Neural cell (in vitro differentiated cells): ENCODE results near the gene ISG20L2. TPM values are rescaled to one million over a fixed set of nuclear protein-coding genes. Genes with fewer than 3 reads are reported as not detected.

Experiments used
- H2AFZ ChIP-seq: fragments of 200-600, 300-800 bp; sonication (generic), shearing (Covaris generic); 2 replicates; pipeline ENCODE4 v1.6.0; 2014; ENCODE audit warnings: low read depth, mild to moderate bottlenecking, antibody characterized with exemption, low read length, moderate library complexity
- H3F3A ChIP-seq: fragments of 200-600 bp; shearing (Covaris generic); 2 replicates; pipeline ENCODE4 v1.6.1; 2016; ENCODE audit warnings: mild to moderate bottlenecking, moderate library complexity, mixed read lengths, antibody characterized with exemption, low read length; ENCODE audit not compliant: insufficient read depth, poor library complexity, severe bottlenecking
- H3K27ac ChIP-seq: fragments of 200-600, 300-800 bp; sonication (generic), shearing (Covaris generic); 2 replicates; pipeline ENCODE4 v1.5.1; 2014; ENCODE audit warnings: mild to moderate bottlenecking, low read length, moderate library complexity
- H3K27me3 ChIP-seq: fragments of 300-800, 200-600 bp; sonication (generic), shearing (Covaris generic); 2 replicates; pipeline ENCODE4 v1.6.0; 2014; ENCODE audit warnings: mild to moderate bottlenecking, low read depth, low read length, moderate library complexity; ENCODE audit not compliant: insufficient read depth
- H3K36me3 ChIP-seq: fragments of 300-800, 200-600 bp; sonication (generic), shearing (Covaris generic); 2 replicates; pipeline ENCODE4 v1.5.1; 2014; ENCODE audit warnings: mild to moderate bottlenecking, antibody characterized with exemption, low read length, moderate library complexity; ENCODE audit not compliant: insufficient read depth
- H3K4me2 ChIP-seq: fragments of 300-800, 200-600 bp; sonication (generic), shearing (Covaris generic); 2 replicates; pipeline ENCODE4 v1.6.0; 2014; ENCODE audit warnings: mild to moderate bottlenecking, low read length
- H3K4me3 ChIP-seq: fragments of 300-800, 200-600 bp; sonication (generic), shearing (Covaris generic); 2 replicates; pipeline ENCODE4 v1.5.1; 2014; ENCODE audit warnings: mild to moderate bottlenecking, low read length, moderate library complexity
- H3K79me2 ChIP-seq: fragments of 200-600 bp; shearing (Covaris generic); replicated peaks from 2 replicates; pipeline ENCODE4 v1.6.0; 2014; ENCODE audit warnings: mild to moderate bottlenecking, low read length, moderate library complexity; ENCODE audit not compliant: insufficient read depth
- H3K9ac ChIP-seq: fragments of 300-800, 200-600 bp; sonication (generic), shearing (Covaris generic); 2 replicates; pipeline ENCODE4 v1.6.1; 2016; ENCODE audit warnings: mild to moderate bottlenecking, low read length, mixed read lengths
- H3K9me2 ChIP-seq: fragments of 200-600 bp; shearing (Covaris generic); 2 replicates; pipeline ENCODE4 v1.6.1; 2016; ENCODE audit warnings: mild to moderate bottlenecking, low read length, mixed read lengths; ENCODE audit not compliant: insufficient read depth
- H3K9me3 ChIP-seq: fragments of 200-600, 300-800 bp; sonication (generic), shearing (Covaris generic); 2 replicates; pipeline ENCODE4 v1.6.1; 2016; ENCODE audit warnings: mild to moderate bottlenecking, mixed run types, low read length, moderate library complexity, mixed read lengths
- H4K20me1 ChIP-seq: fragments of 200-600 bp; shearing (Covaris generic); 2 replicates; pipeline ENCODE4 v1.6.1; 2016; ENCODE audit warnings: mild to moderate bottlenecking, mixed run types; ENCODE audit not compliant: insufficient read depth
- RAD21 ChIP-seq: fragments of 450-650 bp; conservative IDR thresholded peaks from 2 replicates; pipeline ENCODE4 v1.6.1; 2014; ENCODE audit warnings: antibody characterized with exemption, mild to moderate bottlenecking, moderate library complexity
- REST ChIP-seq: IDR thresholded peaks from 2 replicates; pipeline ENCODE4 v1.6.1; 2012; ENCODE audit warnings: borderline replicate concordance
- TAF1 ChIP-seq: IDR thresholded peaks from 2 replicates; pipeline ENCODE4 v1.6.1; 2012; ENCODE audit warnings: low read depth
- polyA plus RNA-seq: library from polyadenylated mRNA; depleted of rRNA; stranded (reverse); fragments of >200 nt; gene quantifications from 2 replicates; pipeline ENCODE4 v1.2.3, GENCODE V29; 2014
- TF ChIP-seq, protein P1 (sequence below): fragments of 450-650 bp; IDR thresholded peaks from 2 replicates; pipeline ENCODE4 v1.5.1; 2014; ENCODE audit warnings: antibody characterized with exemption, mild to moderate bottlenecking, moderate library complexity; ENCODE audit not compliant: poor library complexity, severe bottlenecking

The ISG20L2 gene
- polyA plus RNA-seq, 1 donor from 2014 or later: 8.5 TPM

DNA sequence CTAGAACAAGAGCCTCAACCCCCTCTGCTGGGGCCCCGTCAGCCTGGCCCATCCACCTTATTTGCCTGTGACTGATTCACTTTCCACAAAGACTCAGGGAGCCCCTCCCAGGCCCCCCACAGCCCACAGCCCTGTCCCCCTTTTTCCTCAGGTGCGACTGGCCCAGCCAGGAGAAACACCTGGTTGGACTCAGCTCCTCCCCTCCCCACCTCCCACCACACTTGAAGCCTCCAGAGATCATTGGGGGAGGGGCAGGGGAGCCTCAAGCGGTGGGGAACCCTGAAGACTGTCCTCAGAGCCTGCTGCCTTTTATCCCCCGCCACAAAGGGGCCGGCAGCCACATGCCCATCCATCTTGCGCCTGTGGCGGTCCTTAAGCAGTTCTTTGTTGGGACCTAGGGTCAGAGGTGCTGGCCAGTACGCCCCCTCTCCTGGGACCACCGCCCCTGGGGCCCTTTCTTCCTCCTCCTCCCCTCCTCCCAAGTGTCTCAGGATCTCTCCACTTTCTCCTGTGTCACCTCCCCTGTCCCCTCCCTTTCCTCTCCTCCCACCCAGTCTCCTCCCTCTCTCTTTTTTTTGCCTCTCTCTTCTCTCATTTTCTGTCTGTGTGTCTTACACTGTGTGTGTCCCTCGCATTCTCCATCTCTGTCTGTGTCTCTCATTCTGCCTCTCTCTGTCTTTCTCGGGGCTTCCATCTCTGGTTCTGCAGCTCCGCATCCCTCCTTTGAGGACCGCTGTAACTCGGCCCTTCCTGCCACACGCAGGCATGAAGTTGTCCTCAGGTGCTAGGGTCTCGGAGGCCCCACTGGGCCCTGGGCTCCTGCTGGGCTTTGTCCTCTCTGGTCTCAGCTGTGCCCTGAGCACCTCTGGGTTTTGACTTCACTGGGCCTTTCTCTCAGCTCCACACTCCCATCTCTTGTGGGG is 35.4 kb downstream of the ISG20L2 start (continued):
- TF ChIP-seq REST: no peak

DNA sequence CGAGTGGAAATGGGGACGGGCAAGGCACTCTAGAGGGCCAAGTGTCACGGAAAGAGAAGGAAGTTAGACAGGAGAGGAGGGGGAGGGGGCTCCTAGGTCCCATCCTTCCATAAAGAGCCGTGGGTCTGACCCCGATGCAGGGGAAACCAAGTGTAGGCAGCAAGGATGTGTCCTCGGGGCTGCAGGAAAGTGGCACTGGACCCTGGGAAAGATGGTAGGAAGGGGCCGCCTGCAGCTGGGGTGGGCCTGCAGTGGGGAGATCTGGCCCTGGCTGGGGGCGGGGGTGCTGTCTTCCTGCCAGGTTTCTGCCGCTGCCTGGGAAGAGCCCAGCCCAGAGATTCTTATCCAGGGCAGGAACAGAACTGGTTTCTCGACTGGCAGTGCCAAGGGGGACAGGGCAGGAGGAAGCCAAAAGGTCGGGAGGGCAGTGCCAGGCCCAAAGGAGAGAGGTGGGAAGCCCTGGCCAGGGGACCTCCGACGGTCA is 36.1 kb downstream of the ISG20L2 start:
- H3K9me3 ChIP-seq: no peaks in the 10 kb centered on the region
- H3K36me3 ChIP-seq: no peaks in the 10 kb centered on the region
- H3K27me3 ChIP-seq: no peaks in the 10 kb centered on the region
- H4K20me1 ChIP-seq: no peaks in the 10 kb centered on the region
- H3K4me2 ChIP-seq: no peak overlapping the region
- no peaks in the 10 kb centered on the region for H3K79me2 ChIP-seq
- no peak overlapping the region for H2AFZ ChIP-seq
- no peaks in the 10 kb centered on the region for H3F3A ChIP-seq
- TF ChIP-seq, protein P1, sequence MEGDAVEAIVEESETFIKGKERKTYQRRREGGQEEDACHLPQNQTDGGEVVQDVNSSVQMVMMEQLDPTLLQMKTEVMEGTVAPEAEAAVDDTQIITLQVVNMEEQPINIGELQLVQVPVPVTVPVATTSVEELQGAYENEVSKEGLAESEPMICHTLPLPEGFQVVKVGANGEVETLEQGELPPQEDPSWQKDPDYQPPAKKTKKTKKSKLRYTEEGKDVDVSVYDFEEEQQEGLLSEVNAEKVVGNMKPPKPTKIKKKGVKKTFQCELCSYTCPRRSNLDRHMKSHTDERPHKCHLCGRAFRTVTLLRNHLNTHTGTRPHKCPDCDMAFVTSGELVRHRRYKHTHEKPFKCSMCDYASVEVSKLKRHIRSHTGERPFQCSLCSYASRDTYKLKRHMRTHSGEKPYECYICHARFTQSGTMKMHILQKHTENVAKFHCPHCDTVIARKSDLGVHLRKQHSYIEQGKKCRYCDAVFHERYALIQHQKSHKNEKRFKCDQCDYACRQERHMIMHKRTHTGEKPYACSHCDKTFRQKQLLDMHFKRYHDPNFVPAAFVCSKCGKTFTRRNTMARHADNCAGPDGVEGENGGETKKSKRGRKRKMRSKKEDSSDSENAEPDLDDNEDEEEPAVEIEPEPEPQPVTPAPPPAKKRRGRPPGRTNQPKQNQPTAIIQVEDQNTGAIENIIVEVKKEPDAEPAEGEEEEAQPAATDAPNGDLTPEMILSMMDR: no peak
- no peak for TF ChIP-seq RAD21
- no peak for TF ChIP-seq TAF1
- TF ChIP-seq REST: no peak
- H3K4me3 ChIP-seq: peak overlapping the region; percentile 33
- H3K27ac ChIP-seq: no peak overlapping the region
- no peaks in the 10 kb centered on the region for H3K9me2 ChIP-seq
- peak overlapping the region; percentile 27 for H3K9ac ChIP-seq
